ENCODE data around the gene LIX1. TPM values are rescaled to one million over a fixed set of nuclear protein-coding genes. Genes with fewer than 3 reads are reported as not detected.
A peak's percentile ranks its signal among the peaks of the same experiment; 100 is the strongest.
"Not testable (repeated sequence)": the region's sequence is repeated elsewhere in the genome, so short reads cannot be mapped to it uniquely, and the experiment has no call there.

LIX1 gene
- not detected for polyA plus RNA-seq (2012; ENCODE audit: insufficient read depth, insufficient read length)

- H3K4me3 ChIP-seq (ENCODE audit: low read length) = no peak within 1 kb of the TSS
- DNase-seq (ENCODE audit: low read depth, low spot score) = peak; percentile 46
Measured at GRCh38 chr5:97142521-97143254, at the start of gene LIX1. TSS of gene LIX1 (minus strand) at chr5:97142611. CDS start at chr5:97142576, 35 bp downstream.

GRCh38 chr5:97191893-97192292 is 49.5 kb upstream of the LIX1 start:
- no peak for DNase-seq (ENCODE audit: low read depth, low spot score)
- no peak overlapping the region for H3K4me3 ChIP-seq (ENCODE audit: low read length)

GRCh38 chr5:97189523-97189922 is 47.1 kb upstream of the LIX1 start:
- DNase-seq (ENCODE audit: low read depth, low spot score); H3K4me3 ChIP-seq (ENCODE audit: low read length): not testable (repeated sequence)

GRCh38 chr5:97183930-97184213 is 41.5 kb upstream of the LIX1 start:
- no peak for DNase-seq (ENCODE audit: low read depth, low spot score)
- peak overlapping the region; percentile 83 for H3K4me3 ChIP-seq (ENCODE audit: low read length)

GRCh38 chr5:97183100-97183929 is 40.9 kb upstream of the LIX1 start, which contains the start of gene RIOK2:
TSS of gene RIOK2 (minus strand) at chr5:97183247. CDS start at chr5:97183191, 56 bp downstream.
- peak within 1 kb of the TSS; percentile 83 for H3K4me3 ChIP-seq (ENCODE audit: low read length)
- DNase-seq (ENCODE audit: low read depth, low spot score) = peak; percentile 97

- DNase-seq (ENCODE audit: low read depth, low spot score) = no peak
- H3K4me3 ChIP-seq (ENCODE audit: low read length) = peak overlapping the region; percentile 83
Measured at GRCh38 chr5:97182571-97183099, 40.2 kb upstream of the LIX1 start.

- DNase-seq (ENCODE audit: low read depth, low spot score) = no peak
- peak overlapping the region; percentile 83 for H3K4me3 ChIP-seq (ENCODE audit: low read length)
Measured at GRCh38 chr5:97181856-97182545, 39.6 kb upstream of the LIX1 start.

GRCh38 chr5:97179457-97179856 is 37.0 kb upstream of the LIX1 start:
- DNase-seq (ENCODE audit: low read depth, low spot score); H3K4me3 ChIP-seq (ENCODE audit: low read length): not testable (repeated sequence)

GRCh38 chr5:97172227-97172626 is 29.8 kb upstream of the LIX1 start:
- no peak for DNase-seq (ENCODE audit: low read depth, low spot score)

GRCh38 chr5:97171703-97172102 is 29.3 kb upstream of the LIX1 start:
- no peak for DNase-seq (ENCODE audit: low read depth, low spot score)
- no peak overlapping the region for H3K4me3 ChIP-seq (ENCODE audit: low read length)

More at GRCh38 chr5:97172227-97172626, 29.8 kb upstream of the LIX1 start:
- no peak overlapping the region for H3K4me3 ChIP-seq (ENCODE audit: low read length)

GRCh38 chr5:97167435-97167834 is 25.0 kb upstream of the LIX1 start:
- DNase-seq (ENCODE audit: low read depth, low spot score) = no peak
- no peak overlapping the region for H3K4me3 ChIP-seq (ENCODE audit: low read length)

GRCh38 chr5:97165726-97166125 is 23.3 kb upstream of the LIX1 start:
- no peak overlapping the region for H3K4me3 ChIP-seq (ENCODE audit: low read length)
- DNase-seq (ENCODE audit: low read depth, low spot score) = no peak

GRCh38 chr5:97164846-97165245 is 22.4 kb upstream of the LIX1 start:
- no peak overlapping the region for H3K4me3 ChIP-seq (ENCODE audit: low read length)
- DNase-seq (ENCODE audit: low read depth, low spot score) = no peak

GRCh38 chr5:97163790-97164285 is 21.4 kb upstream of the LIX1 start:
- no peak overlapping the region for H3K4me3 ChIP-seq (ENCODE audit: low read length)
- no peak for DNase-seq (ENCODE audit: low read depth, low spot score)

GRCh38 chr5:97163360-97163764 is 21.0 kb upstream of the LIX1 start:
- no peak overlapping the region for H3K4me3 ChIP-seq (ENCODE audit: low read length)
- peak; percentile 29 for DNase-seq (ENCODE audit: low read depth, low spot score)

GRCh38 chr5:97162045-97162444 is 19.6 kb upstream of the LIX1 start:
- peak; percentile 55 for DNase-seq (ENCODE audit: low read depth, low spot score)
- no peak overlapping the region for H3K4me3 ChIP-seq (ENCODE audit: low read length)

GRCh38 chr5:97157689-97158088 is 15.3 kb upstream of the LIX1 start:
- no peak for DNase-seq (ENCODE audit: low read depth, low spot score)
- H3K4me3 ChIP-seq (ENCODE audit: low read length) = no peak overlapping the region

GRCh38 chr5:97151370-97151769 is 9.0 kb upstream of the LIX1 start:
- DNase-seq (ENCODE audit: low read depth, low spot score) = no peak
- H3K4me3 ChIP-seq (ENCODE audit: low read length) = no peak overlapping the region

- no peak for DNase-seq (ENCODE audit: low read depth, low spot score)
- no peak overlapping the region for H3K4me3 ChIP-seq (ENCODE audit: low read length)
Measured at GRCh38 chr5:97150401-97150800, 8.0 kb upstream of the LIX1 start.

Measured in Jurkat, Clone E6-1 (cell line).